Left renal cortex interstitium (tissue), 4 donors: Measurements from ENCODE around the gene ZNF469. TPM values are rescaled to one million over a fixed set of nuclear protein-coding genes. Genes with fewer than 3 reads are reported as not detected.

Source experiments
- DNase-seq, 4 donors: peaks; one replicate each; pipeline ENCODE4 v3.0.0-alpha.2; 2013; ENCODE audit warnings: low read depth in 4 of 4, low spot score in 2 of 4, missing footprints in 1 of 4
- polyA plus RNA-seq, 4 donors: library from polyadenylated mRNA; unstranded; fragments of 120-200 nt; gene quantifications; one replicate each; pipeline ENCODE4 v1.2.1, GENCODE V29; 2013; ENCODE audit not compliant: insufficient read length in 4 of 4

ZNF469 gene, protein sequence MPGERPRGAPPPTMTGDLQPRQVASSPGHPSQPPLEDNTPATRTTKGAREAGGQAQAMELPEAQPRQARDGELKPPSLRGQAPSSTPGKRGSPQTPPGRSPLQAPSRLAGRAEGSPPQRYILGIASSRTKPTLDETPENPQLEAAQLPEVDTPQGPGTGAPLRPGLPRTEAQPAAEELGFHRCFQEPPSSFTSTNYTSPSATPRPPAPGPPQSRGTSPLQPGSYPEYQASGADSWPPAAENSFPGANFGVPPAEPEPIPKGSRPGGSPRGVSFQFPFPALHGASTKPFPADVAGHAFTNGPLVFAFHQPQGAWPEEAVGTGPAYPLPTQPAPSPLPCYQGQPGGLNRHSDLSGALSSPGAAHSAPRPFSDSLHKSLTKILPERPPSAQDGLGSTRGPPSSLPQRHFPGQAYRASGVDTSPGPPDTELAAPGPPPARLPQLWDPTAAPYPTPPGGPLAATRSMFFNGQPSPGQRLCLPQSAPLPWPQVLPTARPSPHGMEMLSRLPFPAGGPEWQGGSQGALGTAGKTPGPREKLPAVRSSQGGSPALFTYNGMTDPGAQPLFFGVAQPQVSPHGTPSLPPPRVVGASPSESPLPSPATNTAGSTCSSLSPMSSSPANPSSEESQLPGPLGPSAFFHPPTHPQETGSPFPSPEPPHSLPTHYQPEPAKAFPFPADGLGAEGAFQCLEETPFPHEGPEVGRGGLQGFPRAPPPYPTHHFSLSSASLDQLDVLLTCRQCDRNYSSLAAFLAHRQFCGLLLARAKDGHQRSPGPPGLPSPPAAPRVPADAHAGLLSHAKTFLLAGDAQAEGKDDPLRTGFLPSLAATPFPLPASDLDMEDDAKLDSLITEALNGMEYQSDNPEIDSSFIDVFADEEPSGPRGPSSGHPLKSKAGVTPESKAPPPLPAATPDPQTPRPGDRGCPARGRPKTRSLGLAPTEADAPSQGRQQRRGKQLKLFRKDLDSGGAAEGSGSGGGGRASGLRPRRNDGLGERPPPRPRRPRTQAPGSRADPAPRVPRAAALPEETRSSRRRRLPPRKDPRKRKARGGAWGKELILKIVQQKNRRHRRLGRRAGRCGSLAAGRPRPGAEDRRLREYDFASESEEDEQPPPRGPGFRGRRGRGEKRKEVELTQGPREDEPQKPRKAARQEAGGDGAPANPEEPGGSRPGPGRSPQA (N-terminal part only)
- polyA plus RNA-seq: 1 to 10 TPM; 1.1 to 2.1 (median 1.6) TPM

DNA sequence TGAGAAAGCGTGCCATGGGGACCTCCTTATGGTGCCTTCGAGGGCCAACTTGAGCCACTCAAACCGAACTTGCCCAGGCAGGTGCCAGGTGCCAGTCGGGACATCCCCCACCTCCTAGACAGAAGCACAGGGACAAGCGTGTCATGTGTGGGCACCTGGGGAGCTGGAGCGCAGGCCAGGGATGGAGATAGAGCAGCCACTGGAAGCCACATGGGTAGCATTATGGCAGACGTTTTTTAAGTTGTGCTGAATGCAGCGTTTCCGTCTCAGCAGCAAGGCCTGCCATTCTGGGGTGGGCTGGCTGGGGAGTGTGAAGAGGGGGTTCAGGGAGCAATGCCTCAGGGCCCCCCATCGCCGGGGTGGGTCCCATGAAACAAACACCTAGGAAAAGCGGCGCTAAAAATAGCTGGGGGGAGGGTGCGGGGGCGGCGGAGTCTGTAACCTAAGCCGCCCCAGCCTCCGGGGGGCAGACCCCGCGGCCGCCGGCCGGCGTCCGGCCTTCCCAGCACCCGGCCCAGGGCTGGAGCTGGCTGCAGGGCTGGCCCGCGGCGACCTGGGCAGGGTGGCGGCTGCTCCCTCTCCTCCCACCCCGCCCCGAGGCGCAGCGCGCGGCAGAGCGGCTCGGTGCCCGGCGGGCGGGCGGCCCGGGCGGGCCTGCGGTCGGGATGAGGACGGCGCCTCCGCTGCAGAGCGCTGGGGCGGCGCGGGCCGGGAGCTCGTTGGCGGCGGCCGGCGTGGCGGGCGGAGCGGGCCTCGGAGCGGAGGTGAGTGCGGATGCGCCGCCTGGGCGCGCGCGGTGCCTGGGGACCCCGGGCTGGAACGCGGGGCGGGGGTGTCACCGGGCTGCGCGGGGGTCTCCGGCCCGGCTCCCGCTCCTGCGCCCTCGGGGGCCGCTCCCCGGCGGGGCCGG is at the start of gene ZNF469:
Gene ZNF469 (plus strand): TSS at position 469 of the 910 bp plus-strand sequence. CDS start 44,512 bp downstream, outside the sequence.
- DNase-seq: no peak

DNA sequence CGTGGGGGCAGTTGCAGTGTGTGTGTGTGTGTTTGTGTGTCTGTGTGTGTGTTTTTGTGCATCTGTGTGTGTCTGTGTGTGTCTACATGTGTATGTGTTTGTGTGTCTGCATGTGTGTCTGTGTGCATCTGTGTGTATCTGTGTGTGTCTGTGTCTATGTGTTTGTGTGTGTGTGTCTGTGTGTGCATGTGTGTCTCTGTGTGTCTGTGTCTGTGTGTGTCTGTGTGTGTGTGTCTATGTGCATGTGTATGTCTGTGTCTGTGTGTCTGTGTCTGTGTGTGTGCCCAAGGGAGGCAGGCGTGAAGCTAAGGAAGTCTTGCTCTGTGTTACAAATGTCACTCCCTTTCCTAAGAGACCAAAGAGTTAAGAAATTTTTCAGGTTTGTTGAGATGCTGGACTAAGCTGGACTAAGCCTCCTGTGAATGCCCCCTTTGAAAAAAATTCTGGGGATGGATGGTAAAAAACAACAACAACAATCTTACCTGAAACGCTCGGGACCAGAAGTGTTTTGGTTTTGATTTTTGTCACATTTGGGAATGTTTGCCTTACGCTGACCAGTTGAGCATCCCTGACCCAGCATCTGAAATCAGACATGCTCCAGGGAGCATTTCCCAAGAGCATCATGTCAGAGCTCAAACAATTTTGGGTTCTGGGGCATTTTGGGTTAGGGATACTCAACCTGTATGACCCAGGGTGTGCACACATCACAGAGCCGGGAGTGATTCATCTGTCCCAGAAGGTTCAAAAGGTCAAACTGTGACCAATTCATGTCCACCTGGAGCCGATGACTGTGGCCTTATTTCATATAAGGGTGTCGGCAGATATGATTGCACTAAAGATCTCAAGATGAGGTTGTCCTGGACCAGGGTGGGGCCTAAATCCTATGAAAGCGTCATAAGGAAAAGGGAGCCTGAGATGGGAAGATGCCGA is 48.6 kb upstream of the ZNF469 start:
- DNase-seq: no peak

DNA sequence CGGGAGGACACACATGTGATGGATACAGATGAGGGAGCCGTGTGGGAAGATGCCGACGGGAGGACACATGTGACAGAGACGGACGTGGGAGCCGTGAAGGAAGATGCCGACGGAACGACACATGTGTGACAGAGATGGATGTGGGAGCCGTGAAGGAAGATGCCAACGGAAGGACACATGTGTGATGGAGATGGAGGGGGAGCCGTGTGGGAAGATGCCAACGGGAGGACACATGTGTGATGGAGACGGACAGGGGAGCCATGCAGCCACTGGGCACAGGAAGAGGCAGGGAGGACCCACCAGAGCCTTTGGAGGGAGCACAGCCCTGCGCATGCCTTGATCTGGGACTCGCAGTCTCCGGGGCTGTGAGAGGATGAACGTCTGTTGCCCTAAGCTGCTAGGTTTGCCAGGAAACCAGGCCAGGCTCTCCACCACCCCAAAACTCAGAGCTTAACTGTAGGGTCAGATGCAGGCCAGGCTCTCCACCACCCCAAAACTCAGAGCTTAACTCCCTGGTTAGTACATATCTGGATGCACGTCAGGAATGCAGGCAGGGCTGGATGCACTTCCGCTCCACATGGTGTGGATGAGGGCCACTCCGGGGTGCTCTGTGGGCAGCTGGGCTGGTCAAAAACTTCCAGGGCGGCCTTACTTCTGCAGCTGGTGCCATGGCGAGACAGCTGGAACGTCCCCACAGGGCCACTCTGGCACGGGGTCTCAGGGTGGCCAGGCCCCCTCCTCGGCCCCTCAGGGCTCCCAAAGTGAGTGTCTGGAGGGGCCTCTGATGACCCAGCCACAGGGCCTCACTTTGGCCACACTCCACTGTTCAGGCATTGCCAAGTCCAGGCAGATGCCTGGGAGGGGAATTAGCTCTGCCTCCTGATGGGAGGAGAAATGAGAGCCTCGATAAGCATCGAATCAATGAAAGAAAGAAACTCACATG is 47.7 kb upstream of the ZNF469 start:
- DNase-seq: no peak

DNA sequence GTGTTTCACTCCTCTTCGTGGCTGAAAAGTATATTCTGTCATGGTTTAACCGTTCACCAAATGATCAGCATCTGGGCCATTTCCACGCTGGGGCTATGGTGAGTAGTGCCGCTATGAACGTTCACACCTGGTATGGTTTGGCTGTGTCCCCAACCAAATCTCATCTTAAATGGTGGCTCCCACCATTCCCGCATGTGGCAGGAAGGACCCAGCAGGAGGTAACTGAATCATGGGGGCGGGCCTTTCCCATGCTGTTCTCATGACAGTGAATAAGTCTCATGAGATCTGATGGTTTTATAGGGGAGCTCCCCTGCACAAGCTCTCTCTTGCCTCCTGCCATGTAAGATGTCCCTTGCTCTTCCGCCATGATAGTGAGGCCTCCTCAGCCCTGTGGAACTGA is 45.7 kb upstream of the ZNF469 start:
- DNase-seq: no peak

DNA sequence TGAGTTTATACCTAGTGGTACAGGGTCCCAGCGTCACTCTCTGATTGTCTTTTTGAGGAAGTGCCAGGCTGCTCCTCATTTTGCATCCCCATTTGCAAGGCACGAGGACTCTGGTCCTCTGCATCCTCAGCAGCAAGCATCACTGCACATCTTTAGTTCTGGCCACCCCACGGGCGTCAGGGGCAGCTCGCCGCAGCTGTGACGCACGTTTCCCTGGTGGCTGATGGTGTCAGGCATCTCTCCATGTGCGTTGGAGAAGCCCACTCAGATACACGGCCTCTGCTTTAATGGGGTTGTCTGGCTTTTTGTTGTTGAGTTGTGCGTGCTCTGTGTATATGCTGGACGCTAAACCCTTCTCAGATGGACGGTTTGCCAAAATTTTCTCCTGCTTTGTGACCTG is 45.2 kb upstream of the ZNF469 start:
- DNase-seq: no peak

DNA sequence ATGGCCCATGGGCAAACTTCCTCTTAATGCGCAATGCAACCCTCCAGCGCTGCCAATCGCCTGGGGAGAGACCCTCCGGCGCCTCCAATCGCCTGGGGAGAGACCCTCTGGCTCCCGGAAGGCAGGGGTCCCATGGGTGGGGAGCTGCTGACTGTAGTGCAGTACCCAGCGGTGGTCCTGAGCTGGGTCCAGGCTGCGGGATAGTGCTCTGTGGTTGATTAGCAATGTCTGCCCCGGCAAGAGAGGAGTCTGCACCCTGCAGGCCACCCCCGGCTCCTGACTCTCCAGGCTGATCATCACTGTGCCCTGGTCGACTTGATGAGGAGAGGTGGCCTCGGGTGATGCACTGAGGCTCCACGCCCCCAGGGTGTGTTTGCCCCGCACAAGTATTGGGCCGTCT is 44.6 kb upstream of the ZNF469 start:
- DNase-seq: no peak

DNA sequence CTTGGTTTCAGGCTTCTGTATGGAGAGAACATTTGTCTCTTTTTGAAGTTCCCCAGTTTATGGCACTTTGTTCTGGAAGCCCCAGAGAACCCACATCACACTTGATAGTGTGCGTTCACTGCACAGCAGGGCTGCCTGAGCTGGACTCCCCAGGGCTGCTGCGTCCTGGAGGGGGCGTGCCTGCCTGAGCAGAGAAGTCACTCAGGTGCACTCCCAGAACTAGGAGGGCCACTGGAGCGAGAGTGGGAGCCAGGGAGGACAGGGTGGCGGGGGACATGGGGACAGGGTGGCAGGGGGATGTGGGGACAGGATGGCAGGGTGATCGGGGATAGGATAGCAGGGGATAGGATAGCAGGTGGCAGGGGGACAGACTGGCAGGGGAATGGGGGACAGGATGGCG is 43.9 kb upstream of the ZNF469 start:
- no peak for DNase-seq

DNA sequence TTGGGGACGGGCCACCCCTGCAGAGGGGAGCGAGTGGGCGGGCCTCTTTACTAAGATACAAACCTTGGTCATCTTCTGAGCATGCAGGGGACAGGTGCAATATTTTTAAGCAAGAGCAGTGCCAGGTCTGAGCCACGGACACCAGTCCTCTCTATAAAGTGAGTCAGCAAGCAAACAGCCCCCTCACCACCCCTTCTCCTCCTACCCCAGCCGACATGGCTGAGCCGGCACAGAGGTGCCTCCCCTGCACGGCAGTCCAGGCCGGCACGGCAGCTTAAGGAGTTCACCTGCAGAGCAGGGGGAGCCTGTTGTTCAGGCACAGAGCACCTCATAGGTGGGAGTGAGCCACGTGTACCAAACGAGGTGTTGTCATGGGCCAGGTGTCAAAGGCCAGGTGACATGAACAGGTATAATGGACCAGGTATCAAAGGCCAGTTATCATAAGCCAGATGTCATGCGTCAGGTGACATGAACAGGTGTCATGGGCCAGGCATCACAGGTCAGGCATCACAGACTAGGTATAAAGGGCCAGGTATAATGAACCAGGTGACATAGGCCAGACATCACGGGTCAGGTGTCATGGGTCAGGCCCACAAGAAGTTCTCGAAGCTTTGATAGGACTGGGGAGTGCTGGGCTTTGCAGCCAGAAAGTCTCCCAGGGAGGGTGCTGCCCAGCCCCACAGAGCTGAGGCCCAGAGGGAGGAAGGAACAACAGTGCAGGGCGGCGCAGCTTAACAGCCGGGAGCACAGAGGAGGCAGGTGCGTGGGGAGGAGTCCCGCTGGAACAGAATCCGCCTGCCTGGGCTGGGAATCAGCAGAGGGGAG is 42.6 kb upstream of the ZNF469 start:
- no peak for DNase-seq

DNA sequence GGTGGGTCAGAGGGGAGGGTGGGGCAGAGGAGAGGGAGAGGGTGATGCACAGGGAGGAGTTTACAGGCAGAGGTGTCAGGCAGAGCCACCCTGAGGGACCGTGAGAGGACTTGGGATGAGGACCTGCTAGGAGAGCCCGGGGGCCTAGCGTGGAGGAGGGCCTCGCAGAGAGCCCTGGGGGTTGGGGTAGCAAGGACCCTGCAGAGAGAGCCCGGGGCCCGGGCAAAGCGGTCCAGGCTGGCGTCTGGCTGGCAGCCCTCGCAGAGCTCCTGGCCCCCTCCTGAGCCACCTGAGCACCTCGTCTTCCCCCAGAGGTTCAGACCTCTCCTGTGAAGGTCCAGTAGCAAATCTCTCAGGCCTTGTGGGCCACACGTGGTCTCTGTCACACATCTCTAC is 42.0 kb upstream of the ZNF469 start:
- no peak for DNase-seq

DNA sequence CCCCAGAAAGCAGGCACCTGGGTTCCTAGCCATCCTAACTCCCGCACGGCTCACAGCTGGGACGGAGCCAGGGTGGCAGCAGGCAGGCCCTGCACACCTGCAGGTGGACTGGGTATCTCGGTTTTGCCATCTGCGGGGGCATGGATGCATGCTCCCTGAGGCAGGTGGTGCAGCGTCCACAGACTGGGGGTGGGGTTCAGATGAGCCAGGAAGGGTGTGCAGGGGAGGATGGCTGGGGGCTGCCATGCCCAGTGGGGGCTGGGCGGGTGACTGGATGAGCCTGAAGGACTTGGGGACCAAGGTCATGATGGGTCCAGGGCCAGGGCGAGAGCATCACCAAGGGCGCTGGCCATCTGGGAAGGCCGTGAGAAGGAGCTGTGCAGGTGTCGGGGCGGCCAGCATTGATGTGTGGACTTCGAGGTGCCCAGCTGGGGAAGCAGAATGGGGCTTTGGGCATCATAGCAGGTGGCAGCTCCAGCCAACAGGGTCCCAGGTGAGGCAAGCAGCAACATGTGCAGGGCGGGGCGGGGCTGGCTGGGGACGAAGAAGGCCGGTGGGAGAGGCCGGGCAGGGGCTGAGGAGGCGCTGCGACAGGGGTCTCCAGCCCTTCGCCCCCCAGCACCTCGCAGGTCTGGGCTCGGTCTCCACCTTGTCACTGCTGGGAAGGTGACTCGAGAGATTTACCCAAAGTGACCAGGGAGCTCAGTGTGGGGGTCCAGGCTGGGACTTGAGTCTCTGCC is 41.0 kb upstream of the ZNF469 start:
- DNase-seq: no peak

DNA sequence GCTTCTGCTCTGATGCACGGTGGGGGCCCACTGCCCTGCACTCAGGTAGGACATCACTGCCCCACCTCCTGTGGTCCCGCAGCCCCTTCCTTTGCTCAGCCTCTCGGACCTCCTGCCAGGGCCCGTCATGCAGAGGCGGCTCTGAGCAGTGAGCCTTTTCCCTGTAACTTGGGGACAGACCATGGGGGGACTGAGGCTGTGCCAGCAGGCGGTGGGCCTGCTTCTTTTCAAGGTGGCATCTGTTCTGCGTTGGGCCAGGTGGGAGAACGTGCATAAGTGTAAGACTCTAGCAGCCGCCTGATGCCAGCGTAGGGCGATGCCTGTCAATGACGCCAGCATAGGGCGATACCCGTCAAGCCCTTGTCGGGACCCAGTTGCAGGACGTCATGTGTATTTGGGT is 40.3 kb upstream of the ZNF469 start:
- DNase-seq: no peak

DNA sequence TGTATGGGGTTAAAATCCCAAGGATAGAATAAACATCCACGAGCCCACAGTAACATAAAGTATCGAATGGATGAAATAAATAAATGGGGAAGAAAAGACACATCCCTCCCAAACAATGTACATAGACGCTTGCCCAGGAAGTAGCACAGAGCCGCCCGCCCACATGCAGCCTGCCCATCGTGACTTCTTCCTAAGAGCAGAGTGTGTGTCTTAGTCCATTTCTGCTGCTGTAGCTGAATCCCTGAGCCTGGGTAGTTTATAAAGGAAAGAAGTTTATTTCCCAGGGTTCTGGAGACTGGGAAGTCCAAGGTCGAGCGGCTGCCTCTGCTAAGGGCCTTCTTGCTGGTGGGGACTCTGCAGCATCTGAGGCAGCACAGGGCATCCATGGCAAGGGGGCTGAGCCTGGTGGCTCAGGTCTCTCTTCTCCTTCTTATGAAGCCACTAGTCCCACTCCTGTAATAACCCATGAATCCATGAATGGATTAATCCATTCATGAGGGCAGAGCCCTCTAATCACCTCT is 39.4 kb upstream of the ZNF469 start:
- DNase-seq: no peak

DNA sequence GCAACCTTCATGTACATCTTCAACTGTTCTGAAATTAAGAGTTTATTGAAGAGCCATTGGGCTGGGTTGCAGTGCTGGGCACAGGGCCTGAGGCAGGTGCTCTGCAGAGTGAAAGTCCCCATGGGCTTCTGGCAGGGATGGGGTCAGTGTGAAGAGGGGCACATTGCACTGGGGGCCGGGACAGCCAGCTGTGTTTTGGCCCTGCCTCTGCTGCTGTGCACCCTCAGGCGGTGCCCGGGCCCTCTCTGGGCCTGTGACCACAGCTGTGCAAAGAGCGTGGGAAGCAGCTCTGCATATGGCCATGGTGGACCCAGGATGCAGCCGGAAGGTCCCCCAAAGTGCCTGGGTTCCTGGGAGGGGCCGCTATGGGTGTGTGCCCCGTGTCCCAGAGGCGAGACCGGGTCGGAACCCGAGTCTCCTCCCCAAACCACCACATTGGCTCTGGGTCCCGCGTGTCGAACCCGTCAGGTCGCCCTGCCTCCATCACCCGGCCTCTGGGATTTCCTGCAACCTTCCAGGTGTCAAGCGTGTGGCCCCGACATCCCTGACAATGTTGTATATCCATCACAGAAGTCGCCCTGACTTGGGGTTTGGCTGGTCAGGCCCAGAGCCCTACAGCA is 38.2 kb upstream of the ZNF469 start:
- DNase-seq: no peak

DNA sequence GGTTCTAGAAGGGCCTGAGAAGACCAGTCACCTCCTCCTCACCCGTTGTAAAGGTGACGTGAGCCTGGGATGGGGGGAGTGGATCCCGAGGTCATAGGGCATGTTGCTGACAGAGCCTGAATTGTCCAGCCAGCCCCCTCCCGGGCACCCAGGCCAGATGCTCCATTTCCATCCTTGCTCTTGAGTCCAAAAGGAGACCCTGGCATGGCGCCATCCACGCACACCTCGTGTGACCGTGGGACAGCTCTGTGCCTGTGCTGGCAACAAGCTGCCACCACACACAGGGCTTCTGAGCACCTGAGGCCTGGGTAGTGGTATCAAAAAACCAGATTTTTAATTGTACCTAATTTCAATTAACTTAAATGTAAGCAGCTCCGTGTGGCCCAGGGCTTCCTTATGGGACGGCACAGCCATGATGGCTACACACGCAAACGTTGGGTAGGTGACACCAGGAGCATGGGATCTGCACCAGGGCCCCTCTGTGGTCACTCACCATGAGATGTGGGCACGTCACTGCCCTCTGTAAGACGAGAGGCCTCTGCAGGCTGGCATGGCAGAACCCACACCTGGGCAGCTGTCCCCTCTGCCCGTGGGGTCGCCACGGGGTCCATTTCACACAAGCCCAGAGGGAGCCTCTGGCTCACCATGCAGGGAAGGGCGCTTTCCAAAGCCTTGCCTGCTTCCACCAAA is 37.6 kb upstream of the ZNF469 start:
- DNase-seq: no peak
